ENCODE results near the gene INVS.

DNA sequence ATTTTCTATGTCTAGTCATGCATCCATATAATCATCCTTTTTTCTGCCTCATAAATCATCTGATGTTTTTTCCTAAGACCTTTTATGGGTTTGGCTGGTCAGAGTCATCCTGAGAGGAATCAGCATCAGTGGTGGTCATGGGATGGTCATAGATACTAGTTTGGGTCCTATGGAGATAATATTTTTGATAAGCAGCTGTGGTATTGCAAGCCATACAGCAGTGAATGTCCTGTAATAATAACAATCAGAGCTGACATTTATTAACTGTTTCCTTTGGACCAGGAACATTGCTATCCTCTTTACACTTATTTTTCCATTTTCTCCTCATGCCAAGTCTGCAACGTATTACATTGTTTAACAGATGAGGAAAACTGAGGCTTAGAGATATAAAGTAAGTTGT, 170.6 kb downstream of the INVS start:
- TF ChIP-seq, protein P1, sequence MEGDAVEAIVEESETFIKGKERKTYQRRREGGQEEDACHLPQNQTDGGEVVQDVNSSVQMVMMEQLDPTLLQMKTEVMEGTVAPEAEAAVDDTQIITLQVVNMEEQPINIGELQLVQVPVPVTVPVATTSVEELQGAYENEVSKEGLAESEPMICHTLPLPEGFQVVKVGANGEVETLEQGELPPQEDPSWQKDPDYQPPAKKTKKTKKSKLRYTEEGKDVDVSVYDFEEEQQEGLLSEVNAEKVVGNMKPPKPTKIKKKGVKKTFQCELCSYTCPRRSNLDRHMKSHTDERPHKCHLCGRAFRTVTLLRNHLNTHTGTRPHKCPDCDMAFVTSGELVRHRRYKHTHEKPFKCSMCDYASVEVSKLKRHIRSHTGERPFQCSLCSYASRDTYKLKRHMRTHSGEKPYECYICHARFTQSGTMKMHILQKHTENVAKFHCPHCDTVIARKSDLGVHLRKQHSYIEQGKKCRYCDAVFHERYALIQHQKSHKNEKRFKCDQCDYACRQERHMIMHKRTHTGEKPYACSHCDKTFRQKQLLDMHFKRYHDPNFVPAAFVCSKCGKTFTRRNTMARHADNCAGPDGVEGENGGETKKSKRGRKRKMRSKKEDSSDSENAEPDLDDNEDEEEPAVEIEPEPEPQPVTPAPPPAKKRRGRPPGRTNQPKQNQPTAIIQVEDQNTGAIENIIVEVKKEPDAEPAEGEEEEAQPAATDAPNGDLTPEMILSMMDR (IDR thresholded peaks at IDR 0.05): no peak
- no peak for TF ChIP-seq POLR2A (IDR thresholded peaks at IDR 0.05; ENCODE audit: low read depth)
- no peak for TF ChIP-seq POLR2AphosphoS5 (IDR thresholded peaks at IDR 0.05)
- TF ChIP-seq EP300 (IDR thresholded peaks at IDR 0.05): no peak
